HG03342 (cell line): ENCODE results near the gene ZNF430.
"Not testable (repeated sequence)": the region's sequence is repeated elsewhere in the genome, so short reads cannot be mapped to it uniquely, and the experiment has no call there.

Source experiments
- ATAC-seq: cut with Tn5 transposase; IDR thresholded peaks from one replicate; pipeline ENCODE4 v1.9.1; 2021; ENCODE audit warnings: mild to moderate bottlenecking, moderate library complexity; ENCODE audit not compliant: unreplicated experiment

Gene ZNF430

DNA sequence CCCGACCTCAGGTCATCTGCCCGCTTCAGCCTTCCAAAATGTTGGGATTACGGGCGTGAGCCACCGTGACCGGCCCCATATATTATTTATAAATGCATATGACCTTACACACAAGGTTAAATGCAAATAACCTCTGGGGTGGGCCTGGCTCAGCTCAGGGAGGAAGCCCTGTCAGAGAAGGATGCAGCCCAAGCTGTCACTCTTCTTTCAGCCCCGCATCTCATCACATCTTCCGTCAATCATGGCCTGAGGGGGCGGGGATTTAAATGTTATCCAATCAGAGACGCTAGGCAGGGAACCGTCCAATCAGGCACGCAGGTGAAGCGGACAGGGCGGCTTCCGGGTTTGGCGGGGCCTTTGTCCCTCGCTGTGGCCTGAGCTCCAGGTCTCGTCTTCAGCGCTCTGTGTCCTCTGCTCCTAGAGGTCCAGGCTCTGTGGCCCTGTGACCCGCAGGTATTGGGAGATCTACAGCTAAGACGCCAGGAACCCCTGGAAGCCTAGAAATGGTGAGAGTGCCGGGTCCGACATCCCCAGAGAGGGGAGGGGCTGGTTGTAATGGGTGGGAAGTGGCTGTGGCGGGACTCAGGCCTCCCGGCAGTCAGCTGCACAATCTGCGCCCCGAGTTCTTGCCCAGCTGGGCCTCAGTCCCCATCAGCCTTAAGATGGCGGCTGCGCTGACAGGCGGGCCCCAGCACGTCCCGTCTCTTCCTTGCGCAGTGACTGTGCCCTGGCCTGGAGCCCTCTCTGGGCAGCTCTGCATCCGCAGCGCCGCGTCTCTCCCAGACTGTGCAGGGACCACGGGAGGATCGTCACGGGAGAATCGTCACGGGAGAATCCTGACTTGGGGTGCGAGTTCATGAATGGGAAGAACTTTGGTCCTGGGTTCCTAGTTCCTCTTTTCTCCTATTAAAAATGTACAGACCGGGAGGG is at the start of gene ZNF430:
Gene ZNF430 (plus strand): TSS at position 360 of the 930 bp plus-strand sequence. CDS start 144 bp downstream, at position 504.
- peak; percentile 94 for ATAC-seq

DNA sequence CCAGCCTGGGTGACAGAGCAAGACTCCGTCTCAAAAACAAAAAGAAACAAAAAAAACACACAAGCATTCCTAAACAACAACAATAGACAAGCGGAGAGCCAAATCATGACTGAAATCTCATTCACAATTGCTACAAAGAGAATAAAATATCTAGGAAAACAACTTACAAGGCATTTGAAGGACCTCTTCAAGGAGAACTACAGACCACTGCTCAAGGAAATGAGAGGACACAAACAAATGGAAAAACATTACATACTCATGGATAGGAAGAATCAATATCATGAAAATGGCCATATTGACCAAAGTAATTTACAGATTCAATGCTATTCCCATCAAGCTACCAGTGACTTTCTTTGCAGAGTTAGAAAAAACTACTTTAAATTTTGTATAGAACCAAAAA is 27.7 kb upstream of the ZNF430 start:
- not testable (repeated sequence) for ATAC-seq

DNA sequence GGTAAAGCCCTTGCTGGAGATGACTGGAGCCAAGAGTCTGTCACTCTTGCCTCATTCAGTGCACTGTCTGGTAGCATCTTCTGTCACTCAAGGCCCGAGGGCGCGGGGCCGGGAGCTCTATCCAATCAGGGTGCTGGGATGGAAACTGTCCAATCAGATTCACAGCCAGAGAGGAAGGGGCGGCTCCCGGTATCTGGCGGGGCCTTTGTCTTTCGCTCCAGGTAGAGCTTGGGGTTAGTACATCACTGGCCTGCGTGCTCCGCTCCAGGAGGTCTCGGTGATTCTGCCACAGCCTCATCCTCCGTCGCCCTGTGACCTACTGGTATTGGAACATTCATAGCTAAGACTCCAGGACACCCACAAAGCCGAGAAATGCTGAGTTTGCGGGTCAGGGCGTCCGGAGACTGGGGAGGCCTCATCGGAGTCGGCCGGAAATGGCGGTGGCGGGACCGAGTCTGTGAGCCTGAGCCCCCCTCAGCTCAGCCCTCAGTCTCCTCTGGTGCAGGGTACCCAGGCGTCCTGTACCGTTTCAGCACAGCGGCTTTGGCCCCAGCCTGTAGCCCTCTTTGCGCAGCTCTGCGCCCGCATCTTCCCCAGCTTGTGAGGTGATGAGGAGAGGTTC is 20.6 kb upstream of the ZNF430 start:
- peak; percentile 99 for ATAC-seq

DNA sequence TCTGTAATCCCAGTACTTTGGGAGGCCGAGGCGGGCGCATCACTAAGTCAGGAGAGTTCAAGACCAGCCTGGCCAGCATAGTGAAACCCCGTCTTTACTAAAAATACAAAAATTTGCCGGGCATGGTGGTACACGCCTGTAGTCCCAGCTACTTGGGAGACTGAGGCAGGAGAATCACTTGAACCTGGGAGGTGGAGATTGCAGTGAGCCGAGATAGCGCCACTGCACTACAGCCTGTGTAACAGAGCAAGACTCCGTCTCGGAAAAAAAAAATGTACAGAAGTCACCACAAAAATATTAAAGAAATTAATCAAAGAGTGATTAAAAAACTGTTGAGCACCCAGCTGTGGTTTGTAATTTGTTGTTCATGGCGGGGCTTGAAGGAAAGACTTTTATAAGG is 781 bp downstream of the ZNF430 start:
- not testable (repeated sequence) for ATAC-seq

DNA sequence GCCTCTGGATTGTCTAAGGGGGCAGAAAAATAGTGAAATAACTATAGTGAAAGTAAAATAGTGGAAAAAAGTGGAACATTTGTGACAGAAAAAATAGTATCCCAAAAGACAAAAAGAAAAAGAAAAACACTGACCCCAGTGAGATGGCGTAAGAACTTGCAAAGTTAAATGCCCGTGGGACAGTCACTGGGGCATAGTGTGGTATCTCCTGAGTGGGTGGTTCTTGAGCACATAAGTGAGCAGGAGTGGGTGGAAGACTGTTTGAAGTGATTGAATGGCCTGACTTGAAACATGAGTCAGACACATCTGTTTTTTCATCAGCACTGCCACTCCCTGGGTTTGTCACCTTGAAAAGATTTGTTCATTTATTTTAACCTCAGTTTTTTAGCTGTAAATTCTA is 2.5 kb downstream of the ZNF430 start:
- no peak for ATAC-seq

DNA sequence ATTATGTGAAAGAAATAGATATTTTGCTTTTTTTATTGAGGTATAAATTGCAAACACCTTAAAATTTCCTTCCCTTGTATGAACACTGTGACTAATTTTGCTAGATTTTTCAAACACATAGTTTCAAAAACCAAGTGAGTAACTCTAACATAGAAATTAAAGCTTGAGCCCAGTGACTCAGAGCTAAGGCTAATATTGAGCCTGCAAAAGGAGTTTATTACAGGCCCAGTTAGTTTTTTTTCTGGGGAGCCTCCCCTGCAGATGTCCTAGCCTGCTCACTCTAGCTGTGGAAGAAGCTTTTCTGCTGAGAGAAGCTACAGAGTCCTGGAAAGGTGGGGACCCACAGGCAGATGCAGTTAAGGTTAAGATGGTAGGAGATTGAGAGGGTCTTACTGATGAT is 3.4 kb downstream of the ZNF430 start:
- ATAC-seq, result no peak

DNA sequence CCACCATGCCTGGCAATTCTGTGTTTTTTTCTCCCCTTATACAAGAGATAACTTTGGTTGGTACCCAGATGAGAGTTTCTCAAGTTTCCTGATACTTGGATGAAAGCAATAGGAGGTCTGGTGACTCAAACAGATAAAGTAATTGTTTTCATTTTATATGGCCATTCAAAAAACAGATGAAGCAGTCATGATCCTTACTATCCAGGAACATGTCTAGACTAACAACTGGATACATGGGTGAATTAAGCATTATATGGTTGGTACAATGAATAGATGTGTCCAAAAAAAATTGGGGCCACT is 8.5 kb downstream of the ZNF430 start:
- ATAC-seq, result no peak

DNA sequence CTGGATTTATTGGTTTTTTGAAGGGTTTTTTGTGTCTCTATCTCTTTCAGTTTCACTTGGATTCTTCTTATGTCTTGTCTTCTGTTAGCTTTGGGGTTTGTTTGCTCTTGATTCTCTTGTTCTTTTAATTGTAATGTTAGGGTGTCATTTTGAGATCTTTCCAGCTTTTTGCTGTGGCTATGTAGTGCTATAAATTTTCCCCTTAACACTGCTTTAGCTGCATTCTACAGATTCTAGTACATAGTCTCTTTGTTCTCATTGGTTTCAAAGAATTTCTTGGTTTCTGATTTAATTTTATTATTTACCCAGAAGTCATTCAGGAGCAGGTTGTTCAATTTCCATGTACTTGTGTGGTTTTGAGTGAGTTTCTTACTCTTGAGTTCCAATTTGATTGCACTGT is 24.6 kb downstream of the ZNF430 start:
- ATAC-seq, result no peak

DNA sequence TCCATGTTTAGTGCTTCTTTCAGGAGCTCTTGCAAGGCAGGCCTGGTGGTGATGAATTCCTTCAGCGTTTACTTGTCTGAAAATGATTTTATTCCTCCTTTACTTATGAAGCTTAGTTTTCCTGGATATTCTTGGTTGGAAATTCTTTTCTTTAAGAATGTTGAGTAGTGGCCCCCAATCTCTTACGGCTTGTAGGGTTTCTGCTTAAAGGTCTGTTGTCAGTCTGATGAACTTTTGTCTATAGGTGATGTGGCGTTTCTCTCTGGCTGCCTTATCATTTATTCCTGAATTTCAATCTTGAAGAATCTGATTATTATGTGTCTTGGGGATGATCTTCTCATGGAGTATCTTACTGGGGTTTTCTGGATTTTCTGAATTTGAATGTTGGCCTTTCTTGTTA is 26.0 kb downstream of the ZNF430 start:
- ATAC-seq, result no peak

DNA sequence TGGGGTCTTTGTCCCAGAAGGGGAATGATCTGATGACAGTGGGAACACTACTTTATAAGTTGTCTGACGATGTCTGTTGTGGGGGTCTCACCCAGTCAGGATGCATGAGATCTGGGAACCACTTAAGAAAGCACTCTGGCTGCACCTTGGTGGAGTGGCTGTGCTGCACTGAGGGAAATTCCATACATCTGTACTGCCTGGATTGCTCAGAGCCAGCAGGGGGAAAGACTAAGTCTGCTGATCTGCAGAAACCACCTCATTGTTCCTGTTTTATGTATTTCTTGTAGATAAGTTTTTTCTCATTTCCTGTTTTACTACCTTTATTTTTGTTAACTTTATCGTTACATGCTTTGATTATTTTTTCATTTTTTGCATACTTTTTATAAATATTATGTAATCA is 27.3 kb downstream of the ZNF430 start:
- no peak for ATAC-seq

DNA sequence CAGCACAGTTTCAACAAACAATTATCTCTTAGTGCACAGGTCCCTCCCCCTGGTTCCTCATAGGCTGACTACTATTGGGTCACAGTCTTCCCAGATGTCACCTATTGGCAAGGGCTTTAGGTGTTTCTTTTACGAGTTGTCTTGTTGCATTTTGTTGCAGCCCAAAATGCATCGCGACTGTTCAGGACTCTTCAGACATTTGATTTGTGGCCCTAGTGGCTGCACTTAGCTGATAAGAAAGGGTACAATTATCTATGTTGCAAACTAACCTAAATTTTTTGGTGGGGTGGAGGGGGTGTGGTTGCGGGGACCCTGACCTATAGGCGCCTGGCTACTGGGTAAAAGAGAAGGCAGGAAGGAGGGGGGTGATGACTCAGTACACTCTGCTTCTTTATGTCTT is 32.4 kb downstream of the ZNF430 start:
- ATAC-seq, result no peak

DNA sequence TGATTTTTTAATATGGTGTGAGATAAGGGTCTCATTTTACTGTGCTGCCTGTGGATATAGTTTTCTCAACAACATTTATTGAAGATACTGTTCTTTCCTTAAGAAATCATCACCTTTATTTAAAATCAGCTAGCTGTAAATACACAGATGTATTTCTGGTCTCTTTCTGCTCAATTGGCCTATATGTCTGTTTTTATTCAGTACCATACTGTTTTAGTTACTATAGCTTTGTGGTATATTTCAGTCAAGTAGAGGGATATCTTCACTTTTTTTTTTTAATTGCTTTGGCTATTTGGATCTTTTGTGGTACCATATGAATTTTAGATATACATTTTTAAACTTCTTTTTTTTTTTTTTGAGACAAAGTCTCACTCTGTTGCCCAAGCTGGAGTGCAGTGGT is 44.9 kb downstream of the ZNF430 start:
- no peak for ATAC-seq

DNA sequence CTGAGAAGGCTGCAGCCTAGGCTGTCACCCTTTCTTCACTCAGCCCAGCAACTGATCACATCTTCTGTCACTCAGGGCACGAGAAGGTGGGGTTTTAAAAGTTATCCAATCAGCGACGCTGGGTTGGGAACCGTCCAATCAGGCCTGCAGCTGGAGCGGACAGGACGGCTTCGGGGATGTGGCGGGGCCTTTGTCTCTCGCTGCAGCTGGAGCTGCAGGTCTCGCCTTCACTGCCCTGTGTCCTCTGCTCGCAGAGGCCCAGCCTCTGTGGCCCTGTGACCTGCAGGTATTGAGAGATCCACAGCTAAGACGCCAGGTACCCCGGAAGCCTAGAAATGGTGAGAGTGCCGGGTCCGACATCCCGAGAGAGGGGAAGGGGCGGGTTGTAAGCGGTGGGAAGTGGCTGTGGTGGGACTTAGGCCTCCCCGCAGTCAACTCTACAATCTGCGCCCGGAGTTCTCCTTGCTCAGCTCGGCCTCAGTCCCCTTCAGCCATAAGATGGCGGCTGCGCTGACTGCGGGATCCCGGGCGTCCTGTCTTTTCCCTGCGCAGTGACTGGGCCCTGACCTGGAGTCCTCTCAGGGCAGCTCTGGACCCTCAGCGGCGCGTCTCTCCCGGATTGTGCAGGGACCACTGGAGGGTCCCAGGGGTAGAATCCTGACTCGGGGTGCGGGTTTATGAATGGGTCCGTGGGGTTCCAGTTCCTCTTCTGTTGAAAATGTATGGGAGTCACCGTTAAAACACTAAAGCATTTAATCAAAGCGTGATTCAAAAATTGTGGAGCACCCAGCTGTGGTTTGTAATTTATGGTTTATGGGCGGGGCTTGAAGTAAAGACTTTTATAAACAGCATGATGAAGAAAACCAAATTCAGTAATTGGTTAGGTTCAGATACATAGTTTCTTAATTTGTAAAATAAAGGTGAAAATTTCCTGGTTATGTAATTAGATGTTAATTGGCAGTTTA is 61.8 kb downstream of the ZNF430 start, which contains the start of gene ZNF714:
Gene ZNF714 (plus strand): TSS at position 193 of the 965 bp plus-strand sequence. CDS start 16,066 bp downstream, outside the sequence.
- ATAC-seq, result peak; percentile 92

DNA sequence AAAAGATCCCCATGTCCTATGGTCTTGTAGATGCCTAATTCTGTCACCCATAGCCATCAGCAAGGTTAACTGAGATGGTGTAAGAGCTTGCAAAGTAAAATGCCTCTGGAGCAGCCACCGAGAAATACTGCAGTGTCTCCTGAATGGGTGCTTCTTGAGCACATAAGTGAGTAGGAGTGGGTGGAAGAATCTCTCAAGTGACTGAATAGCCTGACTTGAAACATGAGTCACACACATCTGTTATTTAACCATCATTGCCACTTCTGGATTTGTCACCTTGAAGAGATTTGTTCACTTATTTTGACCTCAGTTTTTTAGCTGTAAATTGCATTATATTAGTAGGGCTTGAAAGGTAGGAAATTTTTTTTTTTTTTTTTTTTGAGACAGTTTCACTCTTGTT is 63.9 kb downstream of the ZNF430 start:
- ATAC-seq, result no peak

DNA sequence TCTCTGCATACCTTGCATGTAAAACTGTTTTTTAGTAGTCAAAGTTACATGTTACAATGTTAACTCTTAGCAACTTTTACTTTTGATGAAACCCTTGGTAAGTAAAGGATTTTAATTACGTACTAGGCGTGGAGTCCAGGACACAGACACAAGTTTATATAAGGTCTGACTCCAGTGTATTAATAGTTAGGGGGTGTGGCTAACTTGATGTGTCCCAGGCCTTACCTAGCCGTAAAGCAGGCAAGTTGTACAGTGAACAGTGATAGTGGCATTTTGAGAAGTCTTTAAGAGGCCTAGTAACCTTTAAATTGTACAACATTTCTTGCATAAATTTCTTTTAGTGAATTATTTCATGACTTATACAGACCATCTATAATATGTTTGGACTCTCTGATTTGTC is 67.4 kb downstream of the ZNF430 start:
- ATAC-seq, result no peak

DNA sequence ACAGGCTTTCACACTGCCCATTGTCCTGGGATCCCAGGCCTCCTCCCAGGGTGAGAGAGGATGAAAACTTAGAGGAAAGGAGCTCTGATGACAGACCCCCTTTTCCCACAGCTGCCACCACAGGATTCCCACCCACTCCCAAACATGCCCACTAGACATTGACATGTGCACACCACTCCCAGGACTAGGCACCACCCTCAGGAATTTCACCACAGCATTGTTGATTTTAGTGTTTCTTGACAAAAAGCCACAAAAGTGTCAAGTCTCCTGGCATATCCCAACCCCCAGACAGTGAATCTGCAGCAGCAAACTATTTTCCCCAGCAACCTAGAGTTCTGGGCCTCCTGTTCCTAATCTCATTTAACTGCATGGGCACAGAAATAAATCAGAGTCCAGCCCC is 71.7 kb downstream of the ZNF430 start:
- no peak for ATAC-seq

DNA sequence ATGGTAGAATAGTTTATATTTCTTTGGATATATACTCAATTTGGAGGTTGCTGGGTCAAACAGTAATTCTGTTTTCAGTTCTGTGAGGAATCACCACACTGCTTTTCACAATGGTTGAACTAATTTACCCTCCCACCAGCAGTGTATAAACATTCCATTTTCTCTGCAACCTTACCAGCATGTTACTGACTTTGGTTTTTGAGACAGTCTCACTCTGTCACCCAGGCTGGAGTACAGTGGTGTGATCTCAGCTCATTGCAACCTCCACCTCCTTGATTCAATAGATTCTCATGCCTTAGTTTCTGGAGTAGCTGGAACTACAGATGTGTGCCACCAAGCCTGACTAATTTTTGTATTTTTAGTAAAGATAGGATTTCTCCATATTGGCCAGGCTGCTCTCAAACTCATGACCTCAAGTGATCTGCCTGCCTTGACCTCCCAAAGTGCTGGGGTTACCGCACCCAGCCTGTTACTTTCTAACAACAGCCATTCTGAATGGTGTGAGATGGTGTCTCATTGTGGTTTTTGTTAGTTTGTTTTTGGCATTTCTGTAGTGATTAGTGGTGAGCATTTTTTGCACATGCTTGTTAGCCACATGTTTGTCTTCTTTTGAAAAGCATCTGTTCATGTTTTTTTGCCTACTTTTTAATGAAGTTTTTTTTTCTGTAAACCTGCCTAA is 74.0 kb downstream of the ZNF430 start:
- ATAC-seq, result no peak

DNA sequence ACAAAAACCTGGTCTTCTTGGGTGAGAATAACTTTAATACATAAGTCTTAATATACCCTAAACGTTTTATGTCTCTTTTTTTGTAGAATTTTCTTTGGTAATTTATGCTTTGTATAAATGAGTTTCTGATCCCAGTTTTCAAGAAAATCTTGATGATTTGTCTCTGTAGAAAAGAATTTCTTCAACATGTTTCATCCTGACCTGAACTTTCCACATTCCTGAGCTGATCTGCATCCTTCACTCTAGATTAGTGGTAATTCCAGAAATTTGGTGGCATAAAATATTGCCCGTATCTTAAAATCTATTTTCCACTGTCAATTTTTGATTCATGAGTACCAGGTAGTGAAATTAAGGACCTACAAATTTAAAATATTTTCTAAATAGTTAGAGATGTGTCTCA is 77.8 kb downstream of the ZNF430 start:
- ATAC-seq, result no peak

DNA sequence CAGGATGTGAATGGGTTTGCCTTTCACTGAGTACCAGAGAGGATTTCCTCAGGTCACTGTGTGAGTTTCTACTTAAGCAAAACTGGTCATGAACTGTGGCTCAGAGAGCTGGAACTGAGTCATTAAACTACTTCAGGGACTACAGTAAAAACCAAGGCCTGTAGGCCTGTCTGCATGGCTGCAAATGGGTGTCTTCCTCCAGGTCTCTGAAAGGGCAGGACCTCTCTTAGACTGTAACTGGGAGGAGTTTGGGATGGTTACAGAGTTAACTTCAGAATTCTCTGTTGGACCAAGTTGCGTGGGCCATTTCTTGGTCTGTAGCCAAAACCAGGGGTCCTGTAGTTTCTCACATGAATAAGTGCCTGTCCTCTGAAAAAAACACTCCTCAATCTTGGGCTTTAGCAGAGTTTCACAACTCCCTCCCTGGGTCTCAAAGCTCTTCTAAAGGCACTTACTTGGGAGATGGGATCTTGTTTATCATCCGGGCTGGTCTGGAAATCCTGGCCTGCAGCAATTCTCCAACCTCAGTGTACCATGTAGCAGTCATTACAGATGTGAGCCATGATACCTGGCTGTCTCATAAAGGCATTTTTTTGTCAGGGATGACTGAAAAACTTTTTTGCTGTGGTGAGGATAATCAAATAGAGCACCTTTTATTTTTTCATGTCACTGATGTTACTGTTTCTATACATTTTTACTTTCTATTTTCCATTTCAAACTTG is 81.2 kb downstream of the ZNF430 start:
- ATAC-seq, result no peak

DNA sequence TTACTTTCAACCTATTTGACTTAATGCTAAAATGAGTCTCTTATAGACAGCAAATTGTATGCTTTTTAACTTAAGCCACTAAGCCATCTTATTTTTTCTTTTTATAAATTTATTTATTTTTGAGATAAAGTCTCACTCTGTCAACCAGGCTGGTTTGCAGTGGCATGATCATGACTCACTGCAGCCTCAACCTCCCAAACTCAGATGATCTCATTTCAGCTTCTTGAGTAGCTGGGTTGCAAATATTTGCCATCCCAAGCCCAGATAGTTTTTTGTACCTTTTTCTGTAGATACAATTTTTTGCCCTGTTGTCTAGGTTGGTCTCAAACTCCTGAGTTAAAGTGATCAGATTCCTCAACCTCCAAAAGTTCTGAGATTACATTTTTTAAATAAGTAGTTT is 88.7 kb downstream of the ZNF430 start:
- ATAC-seq, result no peak
